Measurements from ENCODE around the gene GNA14.

The GNA14 gene

DNA sequence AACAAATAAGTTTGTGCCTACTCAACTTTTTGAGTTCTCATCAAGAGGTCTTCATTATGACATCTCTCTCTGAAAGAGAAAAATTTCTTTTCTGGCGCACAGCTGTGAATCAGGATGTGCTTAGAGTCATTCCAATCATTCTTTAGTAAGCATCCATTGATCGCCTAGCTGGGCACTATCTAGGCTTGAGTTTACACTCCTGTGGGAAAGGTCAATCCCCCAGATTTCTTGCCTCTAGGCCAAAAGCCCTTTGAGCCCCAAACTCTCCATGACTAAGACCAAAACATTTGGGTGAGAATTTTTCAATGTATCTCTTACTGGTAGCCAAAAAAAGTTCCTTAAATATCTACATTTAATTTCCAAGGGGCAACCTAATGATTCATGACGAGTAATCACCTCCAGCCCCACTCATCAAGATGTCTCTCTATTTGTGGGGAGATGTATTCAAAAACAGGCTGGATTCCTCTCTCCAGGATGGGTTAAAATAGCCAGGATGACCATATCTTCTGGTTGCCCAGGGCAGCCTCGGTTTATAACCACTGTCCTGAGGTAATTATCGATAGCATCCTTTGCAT, 101.7 kb downstream of the GNA14 start:
- no peak for DNase-seq (ENCODE audit: extremely low spot score, insufficient read length, low read depth)
- FAIRE-seq: no peak

DNA sequence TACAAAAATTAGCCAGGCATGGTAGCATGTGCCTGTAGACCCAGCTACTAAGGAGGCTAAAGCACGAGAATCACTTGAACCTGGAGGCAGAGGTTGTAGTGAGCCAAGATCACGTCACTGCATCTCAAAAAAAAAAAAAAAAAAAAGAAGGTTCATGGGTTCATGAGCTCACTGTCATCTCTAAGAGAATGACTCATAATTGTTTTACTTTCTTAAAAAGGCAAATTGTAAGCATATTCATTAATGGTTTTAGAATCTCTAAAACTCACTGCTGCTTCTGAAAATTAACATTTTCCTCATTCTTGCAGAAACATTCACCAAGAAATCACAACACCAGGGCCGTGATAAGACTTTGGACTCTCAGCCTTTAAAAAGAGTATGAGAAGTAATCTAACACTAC, 103.6 kb downstream of the GNA14 start:
- DNase-seq (ENCODE audit: extremely low spot score, insufficient read length, low read depth): no peak
- FAIRE-seq: no peak

DNA sequence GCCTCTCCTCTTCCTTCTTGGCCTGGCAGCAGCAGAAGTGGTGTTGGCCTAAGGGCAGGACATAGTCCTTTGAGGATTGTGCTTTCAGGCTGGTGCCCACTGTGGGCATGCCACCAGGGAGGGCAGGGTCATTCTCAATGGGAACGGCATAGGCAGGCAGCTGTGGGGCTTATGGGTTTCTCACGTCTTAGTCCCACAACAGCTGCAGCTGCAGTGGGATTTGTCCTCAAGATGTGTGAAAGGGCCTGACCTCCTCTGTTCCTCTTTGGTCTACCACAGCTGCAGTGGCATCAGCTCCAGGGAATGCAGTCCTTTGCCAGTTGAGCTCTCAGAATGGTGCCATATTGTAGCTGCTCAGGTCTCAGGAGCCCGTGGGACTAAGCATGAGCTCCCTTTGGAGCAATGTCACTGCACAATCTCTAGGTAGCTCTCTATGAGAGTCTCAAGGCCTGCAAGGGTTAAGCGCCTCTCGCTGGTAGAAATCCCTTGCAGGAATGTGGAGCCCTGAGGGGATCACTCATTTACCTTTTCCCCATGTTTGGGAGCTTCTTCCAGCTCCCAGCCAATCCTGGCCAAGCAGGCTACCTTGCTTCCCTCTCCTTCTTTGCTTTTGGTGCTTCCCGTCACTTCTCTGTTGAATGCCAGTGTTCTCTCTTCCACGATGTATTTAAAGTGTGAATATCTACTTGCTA, 104.8 kb downstream of the GNA14 start:
- DNase-seq (ENCODE audit: extremely low spot score, insufficient read length, low read depth): no peak

GRCh38 chr9:77541600-77541999, 106.5 kb downstream of the GNA14 start:
- no peak for FAIRE-seq
- DNase-seq (ENCODE audit: extremely low spot score, insufficient read length, low read depth): no peak

More for the DNA sequence above, 104.8 kb downstream of the GNA14 start:
- FAIRE-seq: no peak

GRCh38 chr9:77541055-77541454, 107.1 kb downstream of the GNA14 start:
- no peak for FAIRE-seq
- no peak for DNase-seq (ENCODE audit: extremely low spot score, insufficient read length, low read depth)

DNA sequence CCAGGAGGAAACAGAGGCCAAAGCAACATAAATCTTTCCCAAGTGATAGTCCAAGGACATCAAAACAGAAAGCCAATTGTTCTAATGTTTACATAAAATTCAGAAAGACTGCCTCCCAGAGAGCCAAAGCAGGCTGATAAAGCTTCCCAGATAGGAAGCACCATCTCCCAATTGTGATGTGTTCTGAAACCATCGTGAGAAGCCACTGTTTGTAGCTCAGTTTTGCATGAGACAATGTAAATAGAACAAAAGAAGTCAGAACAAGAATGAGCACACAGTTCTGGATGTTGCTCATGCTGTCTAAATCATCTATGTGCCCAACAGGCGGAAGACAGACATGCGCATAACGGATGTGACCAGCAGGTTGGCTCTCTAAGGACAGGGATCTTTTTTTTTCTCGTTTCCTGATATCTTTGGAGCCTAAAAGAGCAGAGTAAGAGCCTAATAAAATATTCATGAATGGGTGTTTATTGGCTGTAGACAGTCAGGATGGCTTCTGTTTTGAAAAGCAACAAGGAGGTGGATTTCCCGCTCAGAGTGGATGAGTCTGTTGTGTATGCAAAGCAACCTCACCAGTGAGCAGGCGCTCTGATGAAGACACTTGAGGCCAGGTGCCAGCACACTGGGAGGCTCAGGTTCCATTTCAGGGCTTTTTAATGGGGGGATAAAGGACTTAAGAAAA, 113.6 kb downstream of the GNA14 start:
- DNase-seq (ENCODE audit: extremely low spot score, insufficient read length, low read depth) (no peak), FAIRE-seq (no peak)

GRCh38 chr9:77533671-77534070, 114.5 kb downstream of the GNA14 start:
- DNase-seq (ENCODE audit: extremely low spot score, insufficient read length, low read depth) (no peak), FAIRE-seq (no peak)

- FAIRE-seq (no peak), DNase-seq (ENCODE audit: extremely low spot score, insufficient read length, low read depth) (no peak)
Measured at GRCh38 chr9:77532607-77533006, 115.5 kb downstream of the GNA14 start.

DNA sequence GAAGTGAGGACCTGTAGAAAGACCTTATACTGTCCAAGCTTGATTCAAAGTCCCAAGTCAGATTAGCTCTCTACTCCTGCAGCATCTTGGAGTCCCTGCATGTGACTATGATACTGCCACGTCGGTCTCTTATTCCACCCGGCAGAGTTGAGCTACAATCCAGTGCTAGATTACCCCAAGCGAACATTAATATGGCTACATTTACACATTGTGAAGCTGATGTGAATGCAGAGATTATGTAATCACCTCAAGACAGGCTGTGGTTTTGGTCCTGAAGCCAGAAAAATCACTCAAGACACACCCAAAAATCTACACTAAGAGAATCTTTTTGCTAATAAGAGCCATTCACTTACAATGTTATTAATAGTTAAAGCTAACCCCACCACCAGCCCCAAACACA, 116.7 kb downstream of the GNA14 start:
- FAIRE-seq: no peak
- no peak for DNase-seq (ENCODE audit: extremely low spot score, insufficient read length, low read depth)

DNA sequence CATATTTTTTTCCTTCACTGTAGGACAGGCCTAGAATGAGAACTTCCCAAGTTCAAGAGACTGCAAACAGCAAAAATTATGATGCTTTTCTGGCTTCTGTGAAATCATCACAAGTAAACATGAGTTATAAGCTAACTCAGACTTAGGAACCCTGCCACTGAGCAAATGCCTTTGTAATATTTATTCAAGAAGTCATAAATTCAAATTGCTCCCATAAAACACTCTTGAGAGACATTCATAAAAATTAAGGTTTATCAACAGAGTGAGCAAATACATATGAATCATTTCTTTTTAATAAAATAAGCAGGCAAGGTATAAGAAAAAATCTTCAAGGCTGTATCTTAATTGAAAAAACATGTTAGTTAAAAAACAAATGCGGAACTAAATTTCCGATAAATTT, 124.2 kb downstream of the GNA14 start:
- no peak for FAIRE-seq
- no peak for DNase-seq (ENCODE audit: extremely low spot score, insufficient read length, low read depth)

- FAIRE-seq (no peak), DNase-seq (ENCODE audit: extremely low spot score, insufficient read length, low read depth) (no peak)
Measured at GRCh38 chr9:77521091-77521490, 127.0 kb downstream of the GNA14 start.

DNA sequence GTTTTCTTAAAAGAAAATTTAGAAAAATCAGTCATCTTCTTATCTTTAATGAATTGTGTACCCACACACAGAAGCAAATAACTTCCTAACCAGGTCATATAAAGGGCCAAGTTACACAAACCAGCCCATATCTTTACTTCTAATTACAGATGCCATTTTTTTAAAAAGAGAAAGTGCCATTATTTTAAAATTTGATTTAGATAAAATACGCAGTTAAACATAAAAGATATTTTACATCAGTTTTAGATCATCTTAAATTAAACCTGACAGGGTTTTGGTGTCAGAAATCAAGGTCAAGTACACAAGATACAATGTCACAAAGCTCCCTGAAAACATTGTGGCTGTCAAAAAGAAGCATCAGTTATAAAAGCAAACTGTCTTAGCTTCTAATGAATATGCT, 129.4 kb downstream of the GNA14 start:
- FAIRE-seq: no peak

GRCh38 chr9:77516781-77517180, 131.3 kb downstream of the GNA14 start:
- FAIRE-seq (no peak), DNase-seq (ENCODE audit: extremely low spot score, insufficient read length, low read depth) (no peak)

More for the DNA sequence above, 129.4 kb downstream of the GNA14 start:
- no peak for DNase-seq (ENCODE audit: extremely low spot score, insufficient read length, low read depth)

- FAIRE-seq (no peak), DNase-seq (ENCODE audit: extremely low spot score, insufficient read length, low read depth) (no peak)
Measured at GRCh38 chr9:77514886-77515711, 133.0 kb downstream of the GNA14 start.

DNA sequence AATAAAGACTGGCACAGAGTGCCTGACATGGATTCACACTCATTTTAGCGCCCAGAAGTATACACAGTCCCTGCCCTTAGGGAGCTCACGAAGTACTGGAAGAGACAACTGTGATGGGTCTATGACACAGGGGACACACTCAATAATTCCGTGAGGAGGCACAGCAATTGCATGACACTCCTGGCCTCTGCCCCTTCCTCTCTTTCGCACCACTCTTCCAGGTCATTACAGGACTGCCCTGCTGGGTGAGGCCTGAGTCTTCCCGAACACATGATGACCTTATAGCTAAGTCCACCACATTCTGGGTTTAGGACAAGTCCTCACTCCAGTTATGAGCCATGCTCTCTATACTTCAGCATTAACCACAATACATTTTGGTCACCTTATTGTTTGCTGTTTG, 134.7 kb downstream of the GNA14 start:
- FAIRE-seq: no peak
- DNase-seq (ENCODE audit: extremely low spot score, insufficient read length, low read depth): no peak

DNA sequence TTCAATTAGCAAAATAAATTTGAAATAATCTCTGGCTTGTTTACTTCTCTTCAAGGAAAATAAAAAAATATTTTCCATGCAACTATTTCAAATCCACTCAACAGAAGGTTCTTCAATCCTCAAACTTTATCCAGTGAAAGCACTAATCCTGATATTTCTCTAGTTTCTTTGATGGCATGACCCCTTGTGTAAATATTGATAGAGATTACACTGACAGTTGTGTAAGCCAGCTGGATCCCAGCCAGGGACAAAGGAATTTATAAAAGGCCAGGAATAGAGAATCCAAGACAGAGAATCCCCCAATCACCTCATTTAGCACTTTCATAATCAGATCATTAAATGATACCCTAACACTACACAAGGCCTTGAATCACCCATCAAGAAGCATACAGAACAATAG, 135.2 kb downstream of the GNA14 start:
- no peak for FAIRE-seq
- no peak for DNase-seq (ENCODE audit: extremely low spot score, insufficient read length, low read depth)

DNA sequence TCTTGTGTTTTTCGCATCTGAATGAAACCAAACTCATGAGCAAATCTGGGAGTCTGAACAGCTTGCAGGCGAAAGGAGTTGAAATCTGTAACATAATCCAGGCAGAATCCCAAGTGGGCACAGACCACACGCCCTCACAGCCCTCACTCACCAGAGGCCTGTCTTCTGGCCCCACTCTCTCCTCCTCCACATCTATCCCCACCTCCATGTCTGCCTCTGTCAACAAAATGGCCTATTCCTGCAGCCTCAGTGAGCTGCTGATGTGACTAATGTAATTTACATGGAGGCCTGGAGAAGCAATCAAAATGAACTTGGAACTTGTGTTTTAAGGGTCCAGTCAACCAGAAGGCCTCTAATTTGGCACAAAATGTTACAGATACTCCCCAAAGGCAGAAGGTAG, 136.6 kb downstream of the GNA14 start:
- FAIRE-seq (no peak), DNase-seq (ENCODE audit: extremely low spot score, insufficient read length, low read depth) (no peak)

- no peak for DNase-seq (ENCODE audit: extremely low spot score, insufficient read length, low read depth)
Measured at GRCh38 chr9:77510666-77511065, 137.5 kb downstream of the GNA14 start.

DNA sequence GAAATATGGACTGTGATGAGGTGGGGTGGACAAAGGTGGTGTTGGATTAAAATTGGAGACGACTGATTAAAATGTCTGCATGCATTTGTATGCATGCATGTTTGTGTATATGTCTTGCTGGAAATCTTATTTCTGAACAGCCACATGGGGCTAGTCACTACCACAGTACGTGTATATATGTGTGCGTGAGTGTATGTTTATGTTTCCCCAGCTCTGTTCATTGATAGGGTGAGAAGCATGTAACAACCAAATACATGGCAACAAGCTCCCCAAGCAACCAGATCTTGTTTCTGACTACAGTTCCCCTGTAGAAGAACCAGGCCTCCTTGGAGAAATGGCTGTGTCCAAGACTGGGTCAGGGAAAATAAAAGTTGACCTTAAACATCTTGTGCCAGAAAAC, 139.7 kb downstream of the GNA14 start:
- FAIRE-seq (no peak), DNase-seq (ENCODE audit: extremely low spot score, insufficient read length, low read depth) (no peak)

More at GRCh38 chr9:77510666-77511065, 137.5 kb downstream of the GNA14 start:
- no peak for FAIRE-seq

DNA sequence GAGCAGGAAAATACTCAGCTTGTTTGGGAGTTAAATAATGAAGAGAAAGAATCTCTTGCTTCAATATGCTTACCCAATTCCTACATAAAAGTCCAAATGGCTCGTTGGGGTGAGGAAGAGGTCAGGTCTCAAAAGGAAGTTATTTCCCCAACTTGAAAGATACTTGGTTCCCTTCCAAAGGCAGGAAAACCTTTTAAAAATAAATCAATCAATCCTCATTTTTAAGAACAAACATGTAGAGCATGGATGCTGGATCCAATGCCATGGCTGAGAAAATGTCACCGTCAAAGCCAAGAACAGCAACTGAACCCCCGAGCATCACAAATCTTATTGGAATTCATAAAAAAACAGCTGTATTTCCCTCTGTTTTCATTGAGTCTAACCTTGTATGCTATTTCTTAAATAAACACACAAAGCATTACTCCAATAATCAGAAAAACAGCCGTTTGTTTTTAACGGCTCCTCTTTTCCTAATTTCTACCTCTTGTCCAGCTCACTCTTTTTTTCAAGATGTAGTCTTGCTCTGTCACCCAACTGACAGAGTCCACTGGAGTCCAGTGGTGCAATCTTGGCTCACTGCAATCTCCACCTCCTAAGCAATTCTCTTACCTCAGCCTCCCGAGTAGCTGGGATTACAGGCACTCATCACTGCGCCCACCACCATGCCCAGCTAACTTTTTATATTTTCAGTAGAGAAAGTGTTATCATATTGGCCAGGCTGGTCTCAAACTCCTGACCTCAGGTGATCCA, 140.7 kb downstream of the GNA14 start:
- FAIRE-seq: no peak
- no peak for DNase-seq (ENCODE audit: extremely low spot score, insufficient read length, low read depth)
